GM04504 (cell line): ENCODE data around the gene CS.
"Not testable (repeated sequence)": the region's sequence is repeated elsewhere in the genome, so short reads cannot be mapped to it uniquely, and the experiment has no call there.

Experiments
- DNase-seq: peaks from one replicate; pipeline ENCODE4 v3.0.0-alpha.2; 2012; ENCODE audit warnings: low read depth

The CS gene

DNA sequence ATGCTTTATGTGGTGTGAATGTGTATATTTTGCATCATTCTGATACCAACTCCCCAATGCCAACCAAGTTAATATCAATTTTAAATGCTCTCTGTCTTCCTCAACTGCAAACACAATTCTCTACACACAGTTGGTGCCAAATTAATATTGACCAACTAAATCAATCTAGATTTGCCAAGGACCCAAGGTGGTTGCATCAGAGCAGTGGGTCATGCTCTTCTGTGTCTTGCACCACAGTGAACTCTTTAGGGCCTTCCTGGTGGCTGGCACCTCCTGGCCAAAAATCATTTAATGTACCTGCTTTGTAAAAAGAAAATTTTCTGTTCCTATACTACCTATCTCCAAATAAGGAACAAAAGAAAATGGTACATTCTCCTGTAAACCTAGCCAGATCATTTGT is 19.3 kb downstream of the CS start:
- DNase-seq, result no peak

DNA sequence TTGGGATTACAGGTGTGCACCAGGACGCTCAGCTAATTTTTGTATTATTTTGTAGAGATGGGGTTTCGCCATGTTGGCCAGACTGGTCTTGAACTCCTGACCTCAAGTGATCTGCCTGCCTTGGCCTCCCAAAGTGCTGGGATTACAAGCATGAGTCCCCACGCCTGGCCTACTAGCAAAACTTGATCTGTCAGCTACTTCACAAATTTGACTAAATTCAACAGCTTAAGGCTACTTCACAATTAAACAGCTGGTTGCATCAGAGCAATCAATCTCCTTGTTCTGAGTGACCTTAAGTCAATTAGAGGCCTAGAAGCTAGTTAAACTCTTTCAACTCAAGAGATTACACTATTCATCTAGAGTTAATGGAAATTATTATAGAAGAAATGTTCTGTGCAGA is 21.2 kb downstream of the CS start:
- DNase-seq, result no peak

DNA sequence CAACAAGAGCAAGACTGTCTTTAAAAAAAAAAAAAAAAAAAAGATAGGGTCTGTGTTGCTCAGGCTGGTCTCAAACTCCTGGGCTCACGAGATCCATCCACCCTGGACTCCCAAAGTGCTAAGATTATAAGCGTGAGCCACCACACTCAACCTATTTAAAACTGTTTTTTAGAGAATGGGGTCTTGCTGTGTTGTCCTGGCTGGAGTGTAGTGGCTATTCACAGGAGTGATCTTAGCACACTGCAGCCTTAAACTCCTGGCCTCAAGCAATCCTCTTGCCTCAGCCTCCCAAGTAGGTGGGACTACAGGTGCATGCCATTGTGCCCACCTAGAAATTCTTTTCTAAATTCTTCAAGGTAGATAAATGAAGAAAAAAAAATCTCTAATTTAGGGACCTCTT is 25.8 kb downstream of the CS start:
- DNase-seq, result no peak

DNA sequence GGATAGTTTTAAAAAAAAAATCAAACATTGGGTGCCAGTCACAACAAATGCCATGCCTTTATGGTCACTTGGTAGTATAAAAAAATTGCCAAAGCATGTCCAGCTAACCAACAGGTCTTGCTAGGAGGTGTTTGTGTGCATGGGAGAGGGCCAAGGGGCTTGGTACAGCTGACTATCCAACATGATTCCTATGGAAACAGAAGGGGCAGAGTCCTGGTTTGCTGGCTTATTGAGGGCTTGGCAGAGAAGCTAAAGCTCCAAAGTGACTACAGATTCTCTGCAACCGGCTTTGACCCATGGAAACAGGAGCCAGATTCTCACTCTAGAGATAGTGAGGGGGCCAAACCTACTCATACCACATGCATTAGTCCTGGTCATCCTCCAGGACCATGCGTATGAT is 27.7 kb downstream of the CS start:
- not testable (repeated sequence) for DNase-seq

DNA sequence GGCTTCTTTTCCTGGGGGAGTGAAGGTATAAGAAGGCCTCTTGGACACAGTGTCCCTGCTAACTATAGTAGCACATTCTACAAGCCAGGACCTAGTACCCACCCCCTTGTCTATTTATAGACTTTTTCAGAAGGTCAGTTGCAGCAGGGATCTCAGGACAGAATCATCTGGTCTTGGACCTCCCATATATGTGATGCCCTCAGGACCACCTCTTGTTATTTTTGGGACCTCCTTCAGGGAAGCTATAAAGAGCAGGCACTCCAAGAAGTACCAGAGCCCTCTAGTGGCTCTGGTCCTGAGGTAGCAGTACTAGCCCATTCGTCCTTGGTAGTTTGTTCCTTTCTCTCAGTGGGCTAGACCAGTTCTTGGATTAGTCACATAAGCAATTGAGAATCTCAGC is 29.1 kb downstream of the CS start:
- no peak for DNase-seq

DNA sequence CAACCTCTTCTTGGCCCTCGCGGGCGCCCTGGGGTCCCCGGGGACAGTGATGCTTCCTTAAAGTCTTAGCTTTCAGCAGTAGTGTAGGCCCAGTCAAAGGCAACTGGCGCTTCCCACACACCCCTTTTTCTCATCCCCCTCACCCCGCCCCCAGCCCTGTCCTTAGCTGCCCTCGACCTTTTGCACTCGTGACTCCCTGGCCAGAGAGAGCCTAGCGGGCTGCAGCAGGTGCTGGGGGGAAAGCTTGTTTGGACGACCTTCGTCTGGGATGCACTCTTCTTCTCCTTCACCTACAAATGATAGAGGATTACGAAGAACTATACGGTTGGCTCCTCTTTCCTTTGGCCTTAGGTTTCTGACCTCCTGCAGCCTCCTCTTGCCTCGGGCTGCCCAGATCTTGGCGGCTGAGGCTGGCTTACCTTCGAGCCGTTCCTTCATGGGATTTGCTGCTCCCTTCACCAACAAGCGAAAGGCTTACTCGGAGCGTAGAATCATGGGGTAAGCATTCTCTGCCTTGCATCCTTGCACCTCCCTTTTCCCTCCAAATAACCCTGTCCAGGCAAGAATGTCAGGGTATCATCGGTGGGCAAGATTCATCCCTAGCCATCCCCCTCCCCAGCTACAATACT is 32.6 kb downstream of the CS start:
- DNase-seq, result no peak

DNA sequence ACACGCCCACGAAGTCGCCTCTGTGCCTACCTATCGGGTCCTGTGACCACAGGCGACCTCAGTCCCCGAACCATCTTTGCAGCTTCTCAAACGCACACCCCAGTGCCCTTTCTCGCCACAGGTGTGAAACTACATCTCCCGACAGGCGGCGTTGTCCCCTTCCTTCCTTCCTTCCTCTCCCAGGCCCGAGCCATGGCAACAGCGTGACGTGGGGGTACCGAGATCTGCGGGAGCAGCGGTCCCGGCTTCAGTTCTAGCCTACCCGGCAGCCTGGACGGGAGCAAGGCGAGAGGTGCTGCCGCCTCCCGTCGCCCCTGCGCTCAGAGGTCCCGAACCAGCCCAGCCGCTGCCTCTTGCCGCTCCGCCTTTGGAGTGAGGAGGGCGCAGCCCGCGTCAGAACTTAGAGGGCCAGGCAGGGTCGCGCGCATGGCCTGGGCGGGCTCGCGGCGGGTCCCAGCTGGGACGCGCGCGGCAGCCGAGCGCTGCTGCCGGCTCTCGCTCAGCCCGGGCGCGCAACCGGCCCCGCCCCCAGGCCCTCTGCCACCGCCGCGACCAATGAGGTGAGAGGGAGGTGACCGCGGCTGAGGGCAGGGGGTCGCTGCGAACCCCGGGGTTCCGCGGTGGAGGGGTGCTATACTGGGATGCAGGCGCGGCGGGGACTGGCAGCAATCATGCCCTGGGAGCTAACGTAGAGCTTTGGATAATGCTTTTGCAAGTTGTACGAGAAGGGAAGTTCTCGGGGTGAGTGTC is 33.3 kb downstream of the CS start, which contains the start of gene COQ10A:
Gene COQ10A, plus strand, starts transcription at position 250 of the 750 bp plus-strand sequence. Its CDS starts 177 bp downstream, at position 427.
- DNase-seq, result peak; percentile 72

- not testable (repeated sequence) for DNase-seq
These were observed 34.0 kb downstream of the CS start for GRCh38 chr12:56266068-56266692.

DNA sequence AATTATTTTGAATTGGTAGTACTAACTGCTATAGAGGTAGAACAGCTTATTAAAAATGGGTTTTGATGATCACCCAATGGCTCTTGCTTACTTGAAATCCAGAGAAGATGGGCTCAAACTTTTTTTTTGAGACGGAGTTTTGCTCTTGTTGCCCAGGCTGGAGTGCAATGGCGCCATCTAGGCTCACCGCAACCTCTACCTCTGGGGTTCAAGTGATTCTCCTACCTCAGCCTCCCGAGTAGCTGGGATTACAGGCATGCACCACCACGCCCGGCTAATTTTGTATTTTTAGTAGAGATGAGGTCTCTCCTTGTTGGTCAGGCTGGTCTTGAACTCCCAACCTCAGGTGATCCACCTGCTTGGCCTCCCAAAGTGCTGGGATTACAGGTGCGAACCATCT is 37.2 kb downstream of the CS start:
- DNase-seq, result not testable (repeated sequence)

GRCh38 chr12:56261503-56262232 is 38.5 kb downstream of the CS start:
- peak; percentile 75 for DNase-seq

DNA sequence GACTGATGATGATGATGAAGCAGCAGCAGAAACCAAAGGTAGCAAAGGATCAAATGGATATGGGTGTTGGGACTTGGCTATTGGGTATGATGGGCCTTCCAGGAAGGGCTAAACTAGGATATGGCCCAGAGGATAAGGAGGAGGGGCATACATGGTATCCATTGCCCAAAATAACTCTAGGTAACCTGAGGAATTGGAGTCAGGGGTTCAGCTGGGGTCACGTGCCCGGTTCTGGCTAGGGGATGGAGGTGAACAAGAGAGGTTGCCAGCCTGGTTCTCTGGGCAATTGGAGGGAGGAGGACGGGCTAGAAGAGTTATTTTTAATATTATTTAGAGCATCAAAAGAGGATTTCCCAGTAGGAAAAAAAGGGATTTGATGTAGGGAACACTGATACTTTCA is 39.2 kb downstream of the CS start:
- no peak for DNase-seq

GRCh38 chr12:56260380-56260779 is 39.8 kb downstream of the CS start:
- DNase-seq, result no peak

DNA sequence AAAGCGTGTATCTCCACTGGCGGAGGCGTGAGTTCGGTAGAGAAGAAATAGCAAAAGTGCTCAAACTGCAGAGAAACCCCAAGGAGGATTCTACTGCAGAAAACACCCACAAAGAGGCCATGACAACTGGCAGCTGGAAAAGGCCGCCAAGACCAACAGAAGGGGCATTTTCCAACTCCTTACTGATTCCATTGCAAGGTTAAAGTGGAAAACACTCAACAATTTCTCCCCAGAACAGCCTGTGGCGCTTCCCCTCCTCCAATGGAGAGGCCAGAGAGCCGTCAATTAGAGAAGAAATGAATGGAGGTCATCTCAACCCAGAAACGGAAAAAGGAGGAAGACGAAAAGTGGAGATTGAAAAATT is 41.3 kb downstream of the CS start:
- DNase-seq, result no peak

GRCh38 chr12:56258068-56258819 is 41.9 kb downstream of the CS start, which contains the start of gene ANKRD52:
ANKRD52 (minus strand) TSS chr12:56258384; CDS start chr12:56258269, 115 bp downstream.
- peak; percentile 55 for DNase-seq

DNA sequence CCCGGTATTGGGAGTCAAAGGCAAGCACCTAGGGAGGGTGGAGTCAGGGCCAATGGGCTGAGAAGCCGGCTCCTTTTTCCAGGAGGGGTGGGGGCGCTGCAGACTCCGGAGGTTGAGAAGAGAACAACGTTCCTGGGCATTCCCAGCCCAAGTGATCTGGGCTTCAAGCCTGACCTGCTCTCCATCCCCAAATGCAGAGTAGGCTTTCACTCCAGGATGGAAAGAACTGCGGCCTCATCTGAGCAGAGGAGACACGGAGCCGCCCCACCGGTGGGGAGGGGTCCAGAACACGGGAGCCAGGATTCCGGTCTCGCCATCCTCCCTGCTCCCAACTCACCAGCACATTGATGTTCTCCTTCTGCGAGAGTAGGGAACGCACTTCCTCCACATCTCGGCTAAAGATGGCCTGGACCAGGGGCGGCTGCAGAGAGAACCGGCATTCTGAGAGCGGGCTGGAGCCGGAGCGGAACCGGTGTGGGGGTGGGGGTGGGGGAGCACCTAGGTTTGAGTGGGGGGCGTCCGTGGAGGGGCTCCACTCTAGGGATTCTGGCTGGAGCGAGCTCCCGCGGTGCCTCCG is 42.6 kb downstream of the CS start:
- no peak for DNase-seq

DNA sequence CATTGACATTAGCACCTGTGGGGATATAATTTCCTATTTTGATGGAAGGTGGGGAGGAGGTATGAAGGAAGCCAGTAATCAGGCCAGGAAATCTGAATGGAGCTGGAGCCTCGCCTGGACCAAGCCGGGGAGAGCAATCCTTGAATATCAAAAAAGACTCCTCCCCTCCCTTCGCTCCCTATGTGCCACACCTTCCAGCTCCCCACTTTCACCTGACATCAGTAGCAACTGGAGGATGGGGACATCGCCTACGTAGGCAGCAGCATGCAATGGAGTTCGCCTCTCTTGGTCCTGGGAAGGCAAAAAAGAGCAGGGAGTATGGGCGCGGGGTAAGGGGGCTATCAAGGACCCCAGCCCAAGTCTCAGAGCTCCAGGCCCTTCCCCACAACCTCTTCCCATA is 43.1 kb downstream of the CS start:
- no peak for DNase-seq

- no peak for DNase-seq
These were observed 43.7 kb downstream of the CS start for GRCh38 chr12:56256326-56256960.

GRCh38 chr12:56255671-56256070 is 44.5 kb downstream of the CS start:
- no peak for DNase-seq

GRCh38 chr12:56253091-56253490 is 47.0 kb downstream of the CS start:
- DNase-seq, result no peak

GRCh38 chr12:56252649-56253048 is 47.5 kb downstream of the CS start:
- no peak for DNase-seq

DNA sequence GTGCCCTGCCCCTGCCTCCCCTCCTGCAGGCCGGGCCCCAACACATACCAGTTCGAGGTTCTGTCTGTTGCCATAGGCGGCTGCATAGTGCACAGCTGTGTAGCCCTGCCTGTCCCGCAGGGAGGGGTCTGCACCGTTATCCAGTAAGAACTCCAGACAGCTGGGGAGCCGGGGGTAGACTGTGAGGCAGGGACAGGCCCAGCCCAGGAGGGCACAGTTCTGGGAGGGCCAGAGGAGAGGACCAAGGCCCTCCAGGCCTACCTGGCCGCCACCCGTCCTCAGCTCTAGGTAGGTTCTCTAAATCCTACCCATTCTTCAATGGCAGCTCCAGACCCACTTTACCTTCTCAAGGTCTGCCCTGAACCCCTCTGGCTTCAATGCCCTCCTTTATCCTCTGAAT is 51.4 kb downstream of the CS start:
- DNase-seq, result no peak
